Vagina (tissue), 2 donors: Measurements from ENCODE around the gene CLIP3.

Source experiments
- POLR2A ChIP-seq, 2 donors: fragments of 450-650 bp; IDR thresholded peaks; one replicate each; pipeline ENCODE4 v1.6.1; 2017; ENCODE audit warnings: antibody characterized with exemption in 2 of 2, mild to moderate bottlenecking in 2 of 2, moderate library complexity in 2 of 2
- TF ChIP-seq, protein P1 (sequence below), 3 experiments: fragments of 450-650 bp in 2 of 3; fragments of 200-600 bp in 1 of 3; sonication (generic) in 1 of 3; IDR thresholded peaks; one replicate each; pipeline ENCODE4 v1.5.1; 2017 to 2019; ENCODE audit warnings: antibody characterized with exemption in 3 of 3, mild to moderate bottlenecking in 2 of 3, moderate library complexity in 2 of 3

DNA sequence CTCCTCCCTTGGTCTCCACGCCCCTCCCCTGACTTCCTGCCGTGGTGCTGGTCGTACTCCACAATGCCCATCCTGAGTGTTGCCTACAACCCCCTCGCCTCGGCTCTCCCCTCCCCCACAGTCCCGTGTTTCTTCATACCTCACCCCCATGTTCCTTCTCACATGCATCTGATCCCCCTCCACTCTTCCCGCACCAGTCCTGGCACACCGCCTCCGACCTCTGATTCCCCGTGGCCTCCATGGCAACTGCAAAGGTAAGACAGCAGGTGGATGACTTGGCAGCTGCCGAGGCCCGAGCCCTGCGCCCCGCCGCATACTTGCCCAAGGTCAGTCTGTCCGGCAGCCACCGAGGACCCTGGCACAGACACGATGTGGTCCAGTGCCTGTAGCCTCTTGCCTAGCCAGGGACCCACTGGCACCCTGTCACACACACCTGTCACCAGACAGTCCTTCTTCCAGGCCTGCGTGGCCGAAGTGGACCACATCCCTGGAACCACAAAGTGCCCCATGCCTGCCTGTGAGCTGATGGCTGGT is 53.8 kb downstream of the CLIP3 start:
- TF ChIP-seq POLR2A (IDR thresholded peaks at IDR 0.05): no peak
- TF ChIP-seq, protein P1, sequence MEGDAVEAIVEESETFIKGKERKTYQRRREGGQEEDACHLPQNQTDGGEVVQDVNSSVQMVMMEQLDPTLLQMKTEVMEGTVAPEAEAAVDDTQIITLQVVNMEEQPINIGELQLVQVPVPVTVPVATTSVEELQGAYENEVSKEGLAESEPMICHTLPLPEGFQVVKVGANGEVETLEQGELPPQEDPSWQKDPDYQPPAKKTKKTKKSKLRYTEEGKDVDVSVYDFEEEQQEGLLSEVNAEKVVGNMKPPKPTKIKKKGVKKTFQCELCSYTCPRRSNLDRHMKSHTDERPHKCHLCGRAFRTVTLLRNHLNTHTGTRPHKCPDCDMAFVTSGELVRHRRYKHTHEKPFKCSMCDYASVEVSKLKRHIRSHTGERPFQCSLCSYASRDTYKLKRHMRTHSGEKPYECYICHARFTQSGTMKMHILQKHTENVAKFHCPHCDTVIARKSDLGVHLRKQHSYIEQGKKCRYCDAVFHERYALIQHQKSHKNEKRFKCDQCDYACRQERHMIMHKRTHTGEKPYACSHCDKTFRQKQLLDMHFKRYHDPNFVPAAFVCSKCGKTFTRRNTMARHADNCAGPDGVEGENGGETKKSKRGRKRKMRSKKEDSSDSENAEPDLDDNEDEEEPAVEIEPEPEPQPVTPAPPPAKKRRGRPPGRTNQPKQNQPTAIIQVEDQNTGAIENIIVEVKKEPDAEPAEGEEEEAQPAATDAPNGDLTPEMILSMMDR (IDR thresholded peaks at IDR 0.05): no peak
